ENCODE results near the gene HS1BP3.

GRCh38 chr2:20599861-20600461 lies 50.9 kb downstream of the HS1BP3 start:
- no peak for TF ChIP-seq JUN (IDR thresholded peaks at IDR 0.05)
- TF ChIP-seq CTCF (IDR thresholded peaks at IDR 0.05) = no peak

All from A549 (cell line).